Measurements from ENCODE around the gene TNFRSF18. TPM values are rescaled to one million over a fixed set of nuclear protein-coding genes. Genes with fewer than 3 reads are reported as not detected.
A peak's percentile ranks its signal among the peaks of the same experiment; 100 is the strongest.

TNFRSF18 gene
- total RNA-seq, 2 experiments from 2014 or later, result 11.4 to 15.0 TPM

DNA sequence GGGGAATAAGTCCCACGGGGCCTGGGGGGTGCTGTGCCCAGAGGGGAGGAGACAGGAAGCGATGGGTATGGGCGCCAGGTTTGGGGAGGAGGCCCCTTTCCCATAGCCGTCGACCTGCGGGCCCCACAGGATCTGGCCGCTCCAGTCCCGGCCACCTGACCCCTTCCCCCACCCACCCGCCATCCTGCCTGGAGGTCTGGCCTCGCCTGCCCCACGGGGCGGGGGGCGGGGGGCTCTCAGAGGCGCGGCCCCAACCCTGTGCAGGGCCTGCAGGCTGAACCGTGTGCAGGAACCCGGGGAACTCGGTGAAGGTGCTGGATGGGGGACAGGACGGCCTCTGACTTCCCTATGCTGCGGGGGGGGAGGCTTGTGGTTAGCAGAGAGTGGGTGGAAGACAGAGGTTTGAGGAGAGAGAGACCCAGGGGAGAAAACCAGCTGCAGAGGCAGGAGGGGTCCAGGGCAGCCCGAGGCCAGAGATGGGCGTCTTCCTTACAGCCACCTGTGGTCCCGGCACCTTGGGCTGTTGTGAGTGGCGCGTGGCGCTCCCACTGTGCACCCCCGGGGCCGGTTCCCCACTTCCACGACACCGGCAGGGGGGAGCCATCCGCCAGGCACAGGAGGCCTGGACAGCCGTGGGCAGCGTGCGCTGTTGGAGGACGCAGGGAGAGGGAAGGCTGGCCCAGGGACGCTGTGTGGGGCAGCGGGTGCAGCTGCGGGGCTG, 2.5 kb upstream of the TNFRSF18 start:
- peak overlapping the region; percentile 94 for H3K27ac Mint-ChIP-seq
- peaks cover 2% of the 10 kb centered on the region for H3K27me3 Mint-ChIP-seq
- H3K9me3 Mint-ChIP-seq, result no peaks in the 10 kb centered on the region
- peak; percentile 7 for ATAC-seq (ENCODE audit: low read depth)
- POLR2A ChIA-PET, result interaction anchor here (0.5 to 1.9 kb wide), 3 partner anchors 22 to 97 kb away, joined by 3 to 6 read pairs (median 3); partner anchors contain the start of gene TTLL10
- H3K4me3 Mint-ChIP-seq, result peak overlapping the region; percentile 85
- peak; percentile 60 for DNase-seq
- no peaks in the 10 kb centered on the region for H3K36me3 Mint-ChIP-seq
- peaks cover 10% of the 10 kb centered on the region for H3K4me1 Mint-ChIP-seq

DNA sequence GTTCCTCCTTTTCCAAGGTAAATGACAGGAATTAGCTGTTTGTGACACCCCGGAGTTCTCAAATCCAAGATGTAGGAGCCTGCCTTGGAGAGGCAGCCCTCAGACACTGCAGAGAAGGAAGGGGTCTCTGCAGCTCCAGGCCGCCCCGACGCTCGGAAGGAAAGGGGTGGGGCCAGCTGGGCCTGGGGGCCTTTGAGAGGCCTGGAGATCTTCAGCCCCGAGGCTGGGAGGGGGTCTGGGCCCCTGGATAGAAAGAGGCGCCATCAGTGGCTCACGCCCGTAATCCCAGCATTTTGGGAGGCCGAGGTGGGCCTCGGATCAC, 1.1 kb upstream of the TNFRSF18 start:
- Mint-ChIP-seq H3K9me3 (no peaks in the 10 kb centered on the region), H3K4me1 (peaks cover 10% of the 10 kb centered on the region), H3K27ac (no peak overlapping the region), H3K4me3 (no peak overlapping the region), H3K27me3 (peaks cover 2% of the 10 kb centered on the region), H3K36me3 (no peaks in the 10 kb centered on the region)
- DNase-seq (no peak), ATAC-seq (ENCODE audit: low read depth) (no peak)
- POLR2A ChIA-PET, result interaction anchor here (0.6 to 1.9 kb wide), 3 partner anchors 23 to 85 kb away, joined by 3 to 6 read pairs (median 3); partner anchors contain the start of gene TTLL10

DNA sequence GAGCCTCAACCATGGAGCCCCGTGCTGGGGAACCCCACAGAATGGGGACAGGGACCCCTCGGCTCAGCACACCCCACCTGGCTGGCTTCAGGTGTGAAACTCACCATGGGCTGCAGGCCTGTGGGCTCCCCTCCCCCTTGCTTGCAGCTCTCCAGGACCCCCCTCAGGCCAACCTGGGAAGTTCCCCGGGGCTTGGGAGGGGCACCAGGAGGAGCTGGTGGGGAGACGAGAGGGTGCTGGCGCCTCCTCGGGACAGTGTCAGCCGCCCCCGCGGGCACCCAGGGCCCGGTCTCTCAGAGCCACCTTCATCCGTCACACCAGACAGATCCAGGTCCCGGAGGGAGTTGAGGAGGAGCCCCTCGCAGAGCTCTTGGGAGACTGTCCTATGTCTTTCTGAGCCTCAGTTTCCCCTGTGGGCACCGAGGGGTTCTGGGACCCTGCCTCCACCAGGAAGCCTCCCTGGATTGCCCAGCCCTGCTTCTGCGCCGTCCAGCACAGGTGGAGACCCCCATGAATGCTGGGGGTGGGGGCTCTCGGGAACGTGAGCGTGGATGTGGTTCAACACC, 657 bp upstream of the TNFRSF18 start:
- ATAC-seq (ENCODE audit: low read depth), result no peak
- peaks cover 2% of the 10 kb centered on the region for H3K27me3 Mint-ChIP-seq
- no peak for DNase-seq
- H3K36me3 Mint-ChIP-seq, result no peaks in the 10 kb centered on the region
- H3K27ac Mint-ChIP-seq, result peak overlapping the region; percentile 61
- POLR2A ChIA-PET, result interaction anchor here (0.6 to 1.9 kb wide), 2 partner anchors 24 to 84 kb away, joined by 3 to 6 read pairs; no protein-coding TSS in a partner anchor
- peaks cover 10% of the 10 kb centered on the region for H3K4me1 Mint-ChIP-seq
- H3K9me3 Mint-ChIP-seq, result no peaks in the 10 kb centered on the region
- peak overlapping the region; percentile 71 for H3K4me3 Mint-ChIP-seq

DNA sequence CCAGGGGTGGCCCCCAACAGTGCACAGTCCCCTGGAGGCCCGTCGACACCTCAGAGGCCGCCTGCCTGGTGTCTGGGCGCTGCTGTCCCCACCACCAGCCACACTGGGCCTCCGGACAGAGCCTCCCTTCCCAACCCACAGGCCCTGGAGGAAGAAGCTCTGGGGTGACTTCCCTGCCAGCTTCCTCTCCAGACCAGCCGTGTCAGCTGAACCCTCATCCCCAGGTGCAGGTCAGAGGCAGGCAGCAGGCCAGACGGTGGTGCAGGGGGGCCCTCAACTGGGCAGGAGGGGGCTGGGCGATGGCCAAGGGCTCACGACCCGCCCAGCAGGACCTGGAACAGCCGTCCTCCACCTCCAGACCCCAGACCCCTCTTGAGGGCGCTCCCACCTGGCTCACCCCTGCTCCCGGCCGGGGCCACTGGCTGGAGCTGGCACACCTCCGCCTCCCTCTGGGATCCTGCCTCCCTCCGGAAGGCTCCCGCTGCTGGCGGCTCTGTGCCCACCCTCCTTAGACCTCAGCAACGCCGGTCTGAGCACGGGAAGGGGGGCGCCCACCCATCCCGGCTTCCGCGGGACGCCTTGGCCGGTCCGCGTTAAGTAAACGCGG, 520 bp downstream of the TNFRSF18 start:
- H3K9me3 Mint-ChIP-seq, result no peaks in the 10 kb centered on the region
- no peaks in the 10 kb centered on the region for H3K36me3 Mint-ChIP-seq
- ATAC-seq (ENCODE audit: low read depth), result no peak
- peaks cover 2% of the 10 kb centered on the region for H3K27me3 Mint-ChIP-seq
- peak overlapping the region; percentile 60 for H3K27ac Mint-ChIP-seq
- DNase-seq, result no peak
- H3K4me3 Mint-ChIP-seq, result peak overlapping the region; percentile 48
- H3K4me1 Mint-ChIP-seq, result peaks cover 10% of the 10 kb centered on the region
- POLR2A ChIA-PET, result interaction anchor here (0.8 kb wide), 1 partner anchor 83 kb away, joined by 3 read pairs; no protein-coding TSS in a partner anchor

DNA sequence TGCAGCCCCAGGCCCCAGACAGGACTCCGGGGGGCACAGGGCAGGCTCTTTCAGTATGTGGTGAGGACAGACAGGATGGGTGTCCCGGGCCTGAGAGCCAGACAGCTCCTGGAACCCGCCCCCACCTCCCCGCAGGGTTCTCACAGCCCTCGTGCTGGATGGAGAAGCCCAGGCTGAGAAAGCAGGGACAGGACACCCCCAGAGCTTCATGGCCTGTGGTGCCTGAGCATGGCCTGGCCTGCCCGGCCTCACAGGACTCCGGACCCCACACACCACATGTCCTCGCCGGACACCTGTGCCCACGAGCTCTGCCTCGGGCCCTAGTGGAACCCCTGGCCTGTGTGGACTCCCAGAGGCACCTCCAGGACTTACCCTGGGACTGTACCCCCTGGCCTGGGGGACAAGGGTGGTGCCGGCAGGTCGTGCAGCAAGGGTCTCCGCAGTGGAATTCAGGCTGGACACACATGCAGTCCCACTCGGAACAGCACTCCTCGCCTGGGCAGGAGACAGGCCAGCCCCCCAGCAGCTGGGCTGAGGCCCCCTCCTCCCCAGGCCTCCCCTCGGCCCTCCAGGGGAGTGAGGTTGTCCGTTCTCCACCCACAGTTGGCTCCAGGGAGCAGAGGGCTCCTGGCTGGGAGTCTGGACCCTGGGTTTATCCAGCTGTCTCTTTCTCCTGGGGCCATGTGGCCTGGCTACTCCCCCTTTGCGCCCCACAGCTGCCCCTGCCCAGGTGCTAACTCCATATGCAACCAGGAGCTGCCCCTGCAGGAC, 1.2 kb downstream of the TNFRSF18 start:
- H3K36me3 Mint-ChIP-seq, result no peaks in the 10 kb centered on the region
- peak overlapping the region; percentile 48 for H3K4me3 Mint-ChIP-seq
- ATAC-seq (ENCODE audit: low read depth) (no peak), DNase-seq (peak; percentile 43)
- POLR2A ChIA-PET, result interaction anchor here (0.8 kb wide), 1 partner anchor 83 kb away, joined by 3 read pairs; no protein-coding TSS in a partner anchor
- H3K9me3 Mint-ChIP-seq, result no peaks in the 10 kb centered on the region
- peaks cover 2% of the 10 kb centered on the region for H3K27me3 Mint-ChIP-seq
- H3K4me1 Mint-ChIP-seq, result peaks cover 14% of the 10 kb centered on the region
- peak overlapping the region; percentile 60 for H3K27ac Mint-ChIP-seq

DNA sequence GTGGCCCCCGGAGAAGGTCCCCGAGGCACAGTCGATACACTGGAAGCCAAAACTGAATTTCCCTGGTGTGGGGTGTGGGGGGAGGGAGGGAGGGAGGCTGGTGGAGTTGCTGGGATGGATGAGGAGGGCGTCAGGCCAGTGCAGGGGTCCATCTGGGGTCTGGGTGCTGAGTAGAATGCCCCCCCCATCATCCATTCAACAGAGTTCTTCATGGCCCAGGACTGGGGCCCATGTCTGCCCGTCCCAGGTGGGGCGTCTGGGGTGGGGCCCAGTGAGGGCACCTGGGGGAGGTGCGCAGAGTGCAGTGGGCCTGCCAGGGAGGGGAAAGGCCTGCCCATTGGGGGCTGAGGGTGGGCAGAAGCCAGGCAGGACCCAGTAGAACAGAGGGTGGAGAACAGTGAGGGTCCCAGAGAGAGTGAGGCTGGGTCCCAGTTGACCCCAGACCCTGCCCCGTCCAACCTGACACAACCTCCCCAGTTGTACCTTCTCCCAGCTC, 1.9 kb downstream of the TNFRSF18 start:
- POLR2A ChIA-PET, result no interaction called here
- Mint-ChIP-seq H3K36me3 (no peaks in the 10 kb centered on the region), H3K4me1 (peaks cover 14% of the 10 kb centered on the region), H3K27me3 (peaks cover 2% of the 10 kb centered on the region), H3K27ac (no peak overlapping the region), H3K4me3 (no peak overlapping the region), H3K9me3 (no peaks in the 10 kb centered on the region)
- ATAC-seq (ENCODE audit: low read depth) (no peak), DNase-seq (peak; percentile 31)

DNA sequence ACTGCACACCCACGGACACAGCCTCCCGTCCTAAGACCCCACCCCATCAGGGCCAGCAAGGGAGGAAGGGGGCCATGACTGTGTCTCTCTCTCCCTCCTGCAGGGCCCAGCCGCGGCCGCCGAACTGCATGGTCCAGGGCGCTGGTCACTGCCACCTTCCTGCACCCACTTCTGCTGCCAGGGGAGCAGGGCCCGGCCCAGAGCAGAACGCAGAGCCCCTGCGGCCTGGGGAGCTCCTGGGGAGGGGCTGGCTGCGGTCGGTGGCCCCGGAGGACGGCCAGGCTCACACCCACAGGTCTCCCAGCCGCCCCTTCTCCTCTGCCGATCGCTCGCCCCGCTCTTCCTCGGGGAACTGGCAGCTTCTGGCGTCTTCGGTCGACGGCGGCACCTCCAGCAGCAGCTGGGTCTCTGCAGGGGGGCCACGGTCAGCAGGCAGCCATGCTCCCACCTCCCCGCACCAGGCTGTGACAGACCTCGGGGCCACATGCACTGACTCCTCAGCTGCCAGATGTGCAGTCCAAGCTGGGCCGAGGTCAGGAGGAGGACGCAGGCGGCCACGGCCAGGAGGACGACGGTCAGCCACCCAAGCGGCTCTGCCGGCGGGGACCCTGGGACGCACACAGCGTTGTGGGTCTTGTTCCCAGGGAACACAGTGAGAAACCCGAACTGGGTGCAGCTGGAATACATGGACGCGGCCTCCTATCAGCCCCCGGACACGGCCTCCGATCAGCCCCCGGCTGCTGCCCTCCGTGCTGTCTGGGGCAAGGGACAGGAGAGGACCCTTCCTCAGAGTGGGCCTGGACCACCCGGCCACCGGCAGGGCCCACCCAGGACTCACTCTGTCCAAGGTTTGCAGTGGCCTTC, 2.6 kb downstream of the TNFRSF18 start:
- no peaks in the 10 kb centered on the region for H3K36me3 Mint-ChIP-seq
- H3K4me3 Mint-ChIP-seq, result no peak overlapping the region
- H3K27me3 Mint-ChIP-seq, result peaks cover 2% of the 10 kb centered on the region
- peaks cover 12% of the 10 kb centered on the region for H3K4me1 Mint-ChIP-seq
- no peaks in the 10 kb centered on the region for H3K9me3 Mint-ChIP-seq
- POLR2A ChIA-PET, result no interaction called here
- H3K27ac Mint-ChIP-seq, result no peak overlapping the region
- peak; percentile 46 for DNase-seq
- ATAC-seq (ENCODE audit: low read depth), result no peak

DNA sequence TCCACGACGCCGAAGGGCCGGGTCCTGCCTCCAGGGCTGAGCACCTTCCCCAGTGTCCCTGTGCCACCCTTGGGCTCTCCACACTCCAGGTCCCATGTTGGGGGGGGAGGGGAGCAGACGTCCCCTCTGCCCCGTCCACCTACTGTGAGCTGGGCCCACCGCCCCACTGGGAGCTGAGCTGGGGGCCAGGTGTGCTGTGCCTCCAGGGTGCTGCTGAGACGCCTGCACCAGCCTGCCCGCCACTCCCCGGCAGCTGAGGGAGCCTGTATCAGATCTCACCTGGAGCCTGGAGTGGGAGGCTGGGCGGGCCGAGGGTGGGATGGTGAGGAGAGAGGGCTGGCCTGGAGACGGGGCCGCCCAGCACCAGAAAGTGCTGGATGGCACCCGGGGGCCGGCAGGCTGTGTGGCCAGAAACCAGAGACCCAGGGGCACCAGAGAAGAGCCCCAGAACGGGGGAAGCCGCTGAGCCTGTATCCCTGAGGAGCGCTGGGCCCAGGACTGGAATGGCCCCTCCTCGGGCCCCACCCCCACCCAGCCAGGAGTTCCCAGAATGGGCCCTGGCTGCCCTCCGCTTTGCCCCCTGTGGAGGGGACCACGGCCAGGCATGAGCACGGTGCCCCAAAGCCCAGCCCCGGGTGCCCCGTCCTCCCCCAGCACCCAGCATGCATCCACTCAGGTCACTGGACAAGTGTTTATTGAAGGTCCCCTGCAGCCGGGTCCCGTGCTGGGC, 3.4 kb downstream of the TNFRSF18 start:
- Mint-ChIP-seq H3K4me3 (no peak overlapping the region), H3K9me3 (no peaks in the 10 kb centered on the region), H3K27ac (no peak overlapping the region), H3K36me3 (no peaks in the 10 kb centered on the region), H3K27me3 (peaks cover 2% of the 10 kb centered on the region), H3K4me1 (peaks cover 8% of the 10 kb centered on the region)
- DNase-seq (peak; percentile 53), ATAC-seq (ENCODE audit: low read depth) (no peak)
- POLR2A ChIA-PET, result no interaction called here

DNA sequence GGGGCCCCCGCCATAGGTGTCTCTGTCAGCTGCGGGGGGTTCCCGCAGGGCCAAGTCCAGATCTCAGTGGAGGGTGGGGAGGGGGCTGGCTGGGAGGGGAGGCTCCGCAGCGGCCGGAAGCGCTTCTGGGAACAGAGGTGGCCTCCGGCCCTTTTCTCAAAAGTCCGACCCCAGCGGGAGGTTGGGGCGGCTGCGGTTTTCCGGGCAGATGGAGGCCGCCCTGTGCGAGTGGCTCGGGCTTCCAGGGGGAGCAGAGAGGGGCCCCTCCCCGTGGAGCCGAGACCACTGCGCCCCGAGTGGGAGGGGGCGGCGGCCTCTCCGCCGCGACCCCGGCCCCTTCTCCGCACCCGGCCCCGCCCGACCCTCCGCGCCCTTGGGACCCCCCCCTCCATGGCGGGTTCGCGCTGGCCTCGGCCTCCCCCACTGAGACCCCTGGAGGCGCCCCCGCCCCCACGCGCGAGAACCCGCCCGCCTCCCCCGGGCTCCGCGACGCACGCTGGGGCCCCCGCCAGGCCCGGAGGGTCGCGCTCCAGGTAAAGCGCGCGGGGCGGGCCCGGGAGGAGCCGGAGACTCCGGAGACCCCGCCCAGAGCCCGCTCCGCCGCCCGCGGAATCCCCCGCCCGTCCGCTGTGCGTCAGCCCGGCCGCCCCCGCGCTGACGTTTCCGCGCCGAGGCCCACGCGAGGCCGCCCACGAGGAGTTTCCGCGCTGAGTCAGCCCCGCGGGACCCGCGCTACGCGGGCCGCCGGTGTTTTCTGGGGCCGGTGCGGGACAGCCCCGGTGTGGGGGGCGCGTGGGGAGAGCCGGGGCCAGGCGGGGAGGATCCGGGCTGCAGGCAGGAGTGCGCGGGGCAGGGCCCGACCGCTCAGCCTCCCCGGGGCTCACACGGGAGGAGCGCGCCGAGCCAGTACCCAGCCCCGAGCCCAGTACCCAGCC, 5.2 kb downstream of the TNFRSF18 start:
- H3K9me3 Mint-ChIP-seq, result no peaks in the 10 kb centered on the region
- POLR2A ChIA-PET, result interaction anchor here (1.2 to 1.4 kb wide), 2 partner anchors 14 to 15 kb away, joined by 3 to 4 read pairs; no protein-coding TSS in a partner anchor
- H3K27ac Mint-ChIP-seq, result peak overlapping the region; percentile 71
- peak; percentile 84 for DNase-seq
- peaks cover 4% of the 10 kb centered on the region for H3K4me1 Mint-ChIP-seq
- H3K36me3 Mint-ChIP-seq, result no peaks in the 10 kb centered on the region
- peak; percentile 69 for ATAC-seq (ENCODE audit: low read depth)
- no peaks in the 10 kb centered on the region for H3K27me3 Mint-ChIP-seq
- H3K4me3 Mint-ChIP-seq, result peak overlapping the region; percentile 28

DNA sequence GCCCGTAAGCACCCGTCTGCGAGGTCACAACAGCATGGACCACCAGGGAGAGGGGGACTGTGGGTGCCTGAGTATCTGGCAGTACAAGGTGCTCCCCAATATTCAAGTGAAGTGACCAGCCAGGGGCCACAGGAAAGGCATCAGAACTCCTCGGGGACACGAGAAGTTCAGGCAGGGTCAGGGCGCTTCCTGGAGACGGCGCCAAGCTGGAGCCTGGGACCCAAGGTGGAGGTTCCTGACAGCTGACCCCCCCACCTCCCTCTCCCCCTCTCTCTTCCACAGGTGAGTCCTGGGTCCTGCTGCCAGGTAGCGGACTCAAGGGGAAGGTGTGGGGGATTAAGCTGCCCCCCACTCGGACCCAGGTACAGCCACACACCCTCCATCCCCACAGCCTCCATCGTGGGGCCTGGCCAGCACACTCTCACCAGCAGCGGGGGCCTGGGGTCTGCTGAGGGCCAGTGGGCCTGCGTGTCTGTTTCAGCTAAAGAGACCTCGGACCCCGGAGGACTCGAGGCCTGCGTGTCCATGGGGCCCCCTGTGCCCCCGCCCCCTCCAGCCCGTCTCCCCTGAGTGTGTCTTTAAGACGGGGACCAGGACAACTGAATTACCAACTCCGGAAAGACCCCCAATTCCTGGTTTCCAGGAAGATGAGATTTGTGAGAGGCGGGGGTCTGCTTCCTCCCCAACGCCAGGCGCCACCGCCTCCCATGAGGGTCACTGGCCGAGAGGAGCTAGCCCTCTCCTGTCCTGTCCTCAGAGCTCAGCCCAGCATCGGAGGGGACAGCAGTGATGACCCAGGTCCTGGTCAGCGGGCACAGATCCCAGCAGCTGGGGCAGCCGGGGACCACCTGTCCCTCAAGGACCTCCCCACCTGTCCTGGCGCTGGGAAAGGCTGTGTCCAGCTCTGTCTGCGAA, 6.2 kb downstream of the TNFRSF18 start:
- Mint-ChIP-seq H3K9me3 (no peaks in the 10 kb centered on the region), H3K27ac (peak overlapping the region; percentile 71), H3K36me3 (no peaks in the 10 kb centered on the region), H3K4me1 (peaks cover 4% of the 10 kb centered on the region), H3K27me3 (no peaks in the 10 kb centered on the region), H3K4me3 (peak overlapping the region; percentile 28)
- DNase-seq (peak; percentile 37), ATAC-seq (ENCODE audit: low read depth) (peak; percentile 1)
- POLR2A ChIA-PET, result interaction anchor here (1.2 to 1.4 kb wide), 2 partner anchors 14 to 15 kb away, joined by 3 to 4 read pairs; no protein-coding TSS in a partner anchor

All from activated naive CD8-positive, alpha-beta T cell treated with anti-CD3 and anti-CD28 coated beads, Interleukin-2, amount 10 ng/mL, durations not matched to agents 7 days and 5 days (primary cell).